GM12878 (cell line): ENCODE data around the gene KAZN. TPM values are rescaled to one million over a fixed set of nuclear protein-coding genes. Genes with fewer than 3 reads are reported as not detected.

Source experiments
- ATAC-seq: fragments of 200-7000 bp; cut with Tn5 transposase; 3 replicates; pipeline ENCODE4 v1.9.1; 2020; ENCODE audit warnings: mild to moderate bottlenecking, moderate library complexity
- BruUV-seq: library from RNA; stranded (reverse); fragments of 400-500 nt; replicated peaks from 2 replicates; lab custom pipeline; 2021; lab: Mats Ljungman, UMichigan
- CTCF ChIA-PET: fragments of 300-600 bp; sonication (Branson Sonifier 250); formaldehyde crosslinking; extraction: SDS; loops from one replicate; lab custom pipeline; 2021; ENCODE audit warnings: inconsistent platforms; lab: Yijun Ruan, JAX
- POLR2A ChIA-PET: fragments of 350-600 bp; formaldehyde crosslinking; extraction: SDS; loops from one replicate; lab custom pipeline; 2021; ENCODE audit warnings: inconsistent platforms; lab: Charles Lee
- RAD21 ChIA-PET: fragments of 300-600 bp; sonication (Branson Sonifier 250); formaldehyde crosslinking; loops from one replicate; lab custom pipeline; 2023; ENCODE audit warnings: antibody characterized with exemption; ENCODE audit not compliant: unreplicated experiment; lab: Charles Lee
- SMC1A ChIA-PET: fragments of 300-600 bp; sonication (Branson Sonifier 250); formaldehyde crosslinking; loops from one replicate; lab custom pipeline; 2023; ENCODE audit not compliant: unreplicated experiment, uncharacterized antibody; lab: Charles Lee
- DNase-seq: peaks from one replicate; pipeline ENCODE4 v3.0.0-alpha.2; 2011; ENCODE audit warnings: low read depth, low spot score
- FAIRE-seq: peaks from 3 replicates; lab custom pipeline; 2011; peaks lifted over from hg19 to GRCh38; lab: Jason Lieb, UNC
- H2AFZ ChIP-seq: 2 replicates; pipeline ENCODE4 v1.6.0; 2011; ENCODE audit warnings: low read depth, low read length, control low read depth; ENCODE audit not compliant: control insufficient read depth
- H3K27ac ChIP-seq: 2 replicates; pipeline ENCODE4 v1.5.1; 2011; ENCODE audit warnings: control low read depth; ENCODE audit not compliant: control insufficient read depth, insufficient read depth
- H3K27me3 ChIP-seq, 2 experiments: replicated peaks in 1 of 2; 2 replicates each; pipeline versions ENCODE4 v1.6.0 to v1.6.1; 2011; ENCODE audit warnings: low read length in 1 of 2; ENCODE audit not compliant: control insufficient read depth in 2 of 2, insufficient read depth in 2 of 2
- H3K36me3 ChIP-seq, 2 experiments: 2 replicates each; pipeline ENCODE4 v1.5.1; 2011; ENCODE audit warnings: low read length in 1 of 2; ENCODE audit not compliant: control insufficient read depth in 2 of 2, insufficient read depth in 2 of 2
- H3K4me1 ChIP-seq: 2 replicates; pipeline ENCODE4 v1.6.1; 2011; ENCODE audit warnings: mild to moderate bottlenecking, low read length, moderate library complexity, mixed read lengths; ENCODE audit not compliant: control insufficient read depth, insufficient read depth
- H3K4me2 ChIP-seq: 2 replicates; pipeline ENCODE4 v1.6.0; 2011; ENCODE audit warnings: control low read depth; ENCODE audit not compliant: control insufficient read depth, insufficient read depth
- H3K4me3 ChIP-seq: fragments of 200-600 bp; sonication (generic); 2 replicates; pipeline ENCODE4 v1.5.1; 2016
- H3K79me2 ChIP-seq: 2 replicates; pipeline ENCODE4 v1.6.0; 2011; ENCODE audit warnings: low read length; ENCODE audit not compliant: control insufficient read depth, insufficient read depth
- H3K9ac ChIP-seq: 2 replicates; pipeline ENCODE4 v1.8.0; 2011; ENCODE audit warnings: low read length, control low read depth, mixed read lengths; ENCODE audit not compliant: control insufficient read depth, insufficient read depth
- H3K9me3 ChIP-seq: replicated peaks from 3 replicates; pipeline ENCODE4 v1.5.1; 2011; ENCODE audit warnings: mild to moderate bottlenecking, low read length; ENCODE audit not compliant: control insufficient read depth, insufficient read depth
- H4K20me1 ChIP-seq: 2 replicates; pipeline ENCODE4 v1.6.0; 2011; ENCODE audit not compliant: control insufficient read depth, insufficient read depth
- BRCA1 ChIP-seq: IDR thresholded peaks from 2 replicates; pipeline ENCODE4 v1.6.1; 2011; ENCODE audit warnings: low read depth, low read length, improper control_type of control experiment
- HDGF ChIP-seq: fragments of 450-650 bp; IDR thresholded peaks from 2 replicates; pipeline ENCODE4 v1.6.1; 2016; ENCODE audit warnings: antibody characterized with exemption
- MTA3 ChIP-seq: IDR thresholded peaks from 2 replicates; pipeline ENCODE4 v1.6.1; 2012; ENCODE audit warnings: low read length, inconsistent platforms, borderline replicate concordance
- WGBS: methylation state at CpG from one replicate; pipeline ENCODE4 v1.1.6; 2016; ENCODE audit warnings: low lambda C conversion rate; ENCODE audit not compliant: insufficient replicate concordance, insufficient coverage; ENCODE audit errors: missing lambda C conversion rate; 5-methylcytosine and 5-hydroxymethylcytosine counted together
- in situ Hi-C: fragments of 300-500 bp; cut with MboI; formaldehyde crosslinking; loops from 9 replicates; pipeline ENCODE4 v1.14.3; 2018; ENCODE audit warnings: mixed read lengths
- intact Hi-C: fragments of 100-400 bp; cut with micrococcal nuclease; formaldehyde crosslinking; loops from one replicate; pipeline ENCODE4 v1.14.2; 2022; ENCODE audit not compliant: unreplicated experiment
- polyA plus RNA-seq, 11 experiments: library from polyadenylated mRNA; depleted of rRNA in 4 of 11; unstranded in 6 of 11; stranded (reverse) in 5 of 11; fragments of >200 nt; fragmentation: Nextera tagmentation in 4 of 11; fragmentation: Illumina TruSeq in 1 of 11; extraction: Ambion mirVana in 4 of 11; extraction: Trizol in 1 of 11; gene quantifications; 1 replicate in 1 of 11; 2 replicates in 10 of 11; pipeline versions ENCODE4 v1.2.1 to v1.2.3, GENCODE V29; 2011 to 2016; ENCODE audit warnings: inconsistent platforms in 2 of 11, missing spikeins in 2 of 11, low read depth in 1 of 11
- total RNA-seq, 4 experiments: library from RNA; depleted of rRNA in 3 of 4; stranded (reverse); fragments of >200 nt in 3 of 4; fragmentation: Illumina TruSeq in 1 of 4; extraction: Trizol in 1 of 4; gene quantifications; 2 replicates each; pipeline versions ENCODE4 v1.2.1 to v1.2.3, GENCODE V29; 2013 to 2021
- TF ChIP-seq, protein P1 (sequence below): fragments of 450-650 bp; IDR thresholded peaks from 2 replicates; pipeline ENCODE4 v1.6.1; 2018; ENCODE audit warnings: borderline replicate concordance, mild to moderate bottlenecking; ENCODE audit not compliant: partially characterized antibody
- TF ChIP-seq, protein P2 (sequence below): IDR thresholded peaks from 2 replicates; pipeline ENCODE4 v1.6.1; 2012; ENCODE audit warnings: improper control_type of control experiment, low read depth, low read length; ENCODE audit not compliant: insufficient replicate concordance

The KAZN gene
- total and polyA plus RNA-seq, 10 of the 15 experiments (the other 5 are each of a cell fraction or from before 2014, with no cell fraction given), result 0.72 to 4.0 (median 1.2) TPM

DNA sequence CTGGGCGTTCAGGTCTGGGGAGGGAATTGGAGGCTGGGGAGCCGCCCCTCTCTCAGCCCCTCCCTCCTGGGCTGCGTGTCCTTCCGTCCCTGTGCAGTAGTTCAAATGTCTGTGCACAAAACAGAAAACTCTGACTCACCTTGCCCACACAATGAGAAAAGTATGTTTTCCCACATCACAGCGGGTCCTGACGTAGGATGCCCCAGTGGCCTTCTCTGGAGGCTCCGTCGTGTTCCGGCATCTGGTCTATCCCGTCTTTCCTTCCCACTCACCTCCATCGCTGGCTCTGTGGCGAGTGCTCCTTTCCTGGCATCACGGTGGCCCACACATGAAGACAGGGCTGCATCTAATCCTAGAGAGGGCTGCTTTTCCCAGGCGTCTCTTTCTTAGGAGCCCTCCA lies 224.0 kb downstream of the KAZN start (continued):
- TF ChIP-seq, protein P1, sequence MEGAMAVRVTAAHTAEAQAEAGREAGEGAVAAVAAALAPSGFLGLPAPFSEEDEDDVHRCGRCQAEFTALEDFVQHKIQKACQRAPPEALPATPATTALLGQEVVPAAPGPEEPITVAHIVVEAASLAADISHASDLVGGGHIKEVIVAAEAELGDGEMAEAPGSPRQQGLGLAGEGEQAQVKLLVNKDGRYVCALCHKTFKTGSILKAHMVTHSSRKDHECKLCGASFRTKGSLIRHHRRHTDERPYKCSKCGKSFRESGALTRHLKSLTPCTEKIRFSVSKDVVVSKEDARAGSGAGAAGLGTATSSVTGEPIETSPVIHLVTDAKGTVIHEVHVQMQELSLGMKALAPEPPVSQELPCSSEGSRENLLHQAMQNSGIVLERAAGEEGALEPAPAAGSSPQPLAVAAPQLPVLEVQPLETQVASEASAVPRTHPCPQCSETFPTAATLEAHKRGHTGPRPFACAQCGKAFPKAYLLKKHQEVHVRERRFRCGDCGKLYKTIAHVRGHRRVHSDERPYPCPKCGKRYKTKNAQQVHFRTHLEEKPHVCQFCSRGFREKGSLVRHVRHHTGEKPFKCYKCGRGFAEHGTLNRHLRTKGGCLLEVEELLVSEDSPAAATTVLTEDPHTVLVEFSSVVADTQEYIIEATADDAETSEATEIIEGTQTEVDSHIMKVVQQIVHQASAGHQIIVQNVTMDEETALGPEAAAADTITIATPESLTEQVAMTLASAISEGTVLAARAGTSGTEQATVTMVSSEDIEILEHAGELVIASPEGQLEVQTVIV, result no peak
- TF ChIP-seq, protein P2, sequence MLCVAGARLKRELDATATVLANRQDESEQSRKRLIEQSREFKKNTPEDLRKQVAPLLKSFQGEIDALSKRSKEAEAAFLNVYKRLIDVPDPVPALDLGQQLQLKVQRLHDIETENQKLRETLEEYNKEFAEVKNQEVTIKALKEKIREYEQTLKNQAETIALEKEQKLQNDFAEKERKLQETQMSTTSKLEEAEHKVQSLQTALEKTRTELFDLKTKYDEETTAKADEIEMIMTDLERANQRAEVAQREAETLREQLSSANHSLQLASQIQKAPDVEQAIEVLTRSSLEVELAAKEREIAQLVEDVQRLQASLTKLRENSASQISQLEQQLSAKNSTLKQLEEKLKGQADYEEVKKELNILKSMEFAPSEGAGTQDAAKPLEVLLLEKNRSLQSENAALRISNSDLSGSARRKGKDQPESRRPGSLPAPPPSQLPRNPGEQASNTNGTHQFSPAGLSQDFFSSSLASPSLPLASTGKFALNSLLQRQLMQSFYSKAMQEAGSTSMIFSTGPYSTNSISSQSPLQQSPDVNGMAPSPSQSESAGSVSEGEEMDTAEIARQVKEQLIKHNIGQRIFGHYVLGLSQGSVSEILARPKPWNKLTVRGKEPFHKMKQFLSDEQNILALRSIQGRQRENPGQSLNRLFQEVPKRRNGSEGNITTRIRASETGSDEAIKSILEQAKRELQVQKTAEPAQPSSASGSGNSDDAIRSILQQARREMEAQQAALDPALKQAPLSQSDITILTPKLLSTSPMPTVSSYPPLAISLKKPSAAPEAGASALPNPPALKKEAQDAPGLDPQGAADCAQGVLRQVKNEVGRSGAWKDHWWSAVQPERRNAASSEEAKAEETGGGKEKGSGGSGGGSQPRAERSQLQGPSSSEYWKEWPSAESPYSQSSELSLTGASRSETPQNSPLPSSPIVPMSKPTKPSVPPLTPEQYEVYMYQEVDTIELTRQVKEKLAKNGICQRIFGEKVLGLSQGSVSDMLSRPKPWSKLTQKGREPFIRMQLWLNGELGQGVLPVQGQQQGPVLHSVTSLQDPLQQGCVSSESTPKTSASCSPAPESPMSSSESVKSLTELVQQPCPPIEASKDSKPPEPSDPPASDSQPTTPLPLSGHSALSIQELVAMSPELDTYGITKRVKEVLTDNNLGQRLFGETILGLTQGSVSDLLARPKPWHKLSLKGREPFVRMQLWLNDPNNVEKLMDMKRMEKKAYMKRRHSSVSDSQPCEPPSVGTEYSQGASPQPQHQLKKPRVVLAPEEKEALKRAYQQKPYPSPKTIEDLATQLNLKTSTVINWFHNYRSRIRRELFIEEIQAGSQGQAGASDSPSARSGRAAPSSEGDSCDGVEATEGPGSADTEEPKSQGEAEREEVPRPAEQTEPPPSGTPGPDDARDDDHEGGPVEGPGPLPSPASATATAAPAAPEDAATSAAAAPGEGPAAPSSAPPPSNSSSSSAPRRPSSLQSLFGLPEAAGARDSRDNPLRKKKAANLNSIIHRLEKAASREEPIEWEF, result no peak
- TF ChIP-seq HDGF (no peak), MTA3 (no peak), BRCA1 (no peak)

DNA sequence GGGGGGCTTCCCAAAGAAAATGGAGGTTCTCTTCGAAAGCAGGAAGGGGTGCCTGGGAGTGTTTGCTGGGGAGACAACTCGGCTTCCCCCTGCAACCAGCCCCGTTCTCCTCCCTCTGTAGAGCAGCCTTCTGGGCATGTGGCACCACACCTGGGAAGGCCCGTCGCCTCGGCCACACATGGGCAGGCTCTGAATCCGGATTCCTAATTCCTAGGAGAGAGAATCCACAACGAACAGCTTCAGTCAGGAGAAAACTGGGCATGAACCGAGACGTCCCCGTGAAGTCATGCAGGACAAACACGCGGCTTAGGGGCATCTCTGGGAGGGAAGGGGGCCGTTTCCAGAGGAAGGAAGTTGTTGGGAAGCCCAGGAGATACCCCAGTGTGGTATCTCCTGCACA lies 224.5 kb downstream of the KAZN start:
- in situ Hi-C loops, result no loop called here
- ChIA-PET CTCF (no interaction called here), RAD21 (no interaction called here), SMC1A (no interaction called here), POLR2A (no interaction called here)
- no peaks in the 10 kb centered on the region; the same call in 2 of the 3 replicates for H3K9me3 ChIP-seq
- WGBS, result 13% methylated on average over 14 of the region's 14 CpGs
- H3K4me2 ChIP-seq, result no peak overlapping the region
- TF ChIP-seq, protein P2, result no peak
- no peaks in the 10 kb centered on the region for H3K36me3 ChIP-seq
- no peak overlapping the region for H3K9ac ChIP-seq
- DNase-seq, result no peak
- H3K27me3 ChIP-seq, result no peaks in the 10 kb centered on the region
- no peak overlapping the region for H3K27ac ChIP-seq
- H4K20me1 ChIP-seq, result no peaks in the 10 kb centered on the region
- H3K4me1 ChIP-seq, result no peaks in the 10 kb centered on the region
- BruUV-seq, result no TSS peak
- no peak for ATAC-seq
- H2AFZ ChIP-seq, result no peak overlapping the region
- H3K4me3 ChIP-seq, result no peak overlapping the region
- intact Hi-C loops, result no loop called here
- H3K79me2 ChIP-seq, result no peaks in the 10 kb centered on the region
- FAIRE-seq, result no peak
